ENCODE data around the gene DRD2.

Gene DRD2

GRCh38 chr11:113372309-113372708 lies 102.9 kb downstream of the DRD2 start:
- no peak for DNase-seq (ENCODE audit: low read depth in 2 of 2)

GRCh38 chr11:113370634-113371033 lies 104.6 kb downstream of the DRD2 start:
- no peak for DNase-seq (ENCODE audit: low read depth in 2 of 2)

- DNase-seq (ENCODE audit: low read depth in 2 of 2), result no peak
Measured at GRCh38 chr11:113369411-113369810, 105.8 kb downstream of the DRD2 start.

- DNase-seq (ENCODE audit: low read depth in 2 of 2), result no peak
Measured at GRCh38 chr11:113365895-113366294, 109.3 kb downstream of the DRD2 start.

- no peak for DNase-seq (ENCODE audit: low read depth in 2 of 2)
Measured at GRCh38 chr11:113363996-113364641, 111.1 kb downstream of the DRD2 start.

- DNase-seq (ENCODE audit: low read depth in 2 of 2), result no peak
Measured at GRCh38 chr11:113363406-113363805, 111.8 kb downstream of the DRD2 start.
